GM19324 (cell line): Measurements from ENCODE around the gene ZBTB39.
A peak's percentile ranks its signal among the peaks of the same experiment; 100 is the strongest.
"Not testable (repeated sequence)": the region's sequence is repeated elsewhere in the genome, so short reads cannot be mapped to it uniquely, and the experiment has no call there.

Source experiments
- ATAC-seq: cut with Tn5 transposase; IDR thresholded peaks from one replicate; pipeline ENCODE4 v1.9.1; 2021; ENCODE audit warnings: mild to moderate bottlenecking, moderate library complexity; ENCODE audit not compliant: unreplicated experiment, low FRiP score

Gene ZBTB39

DNA sequence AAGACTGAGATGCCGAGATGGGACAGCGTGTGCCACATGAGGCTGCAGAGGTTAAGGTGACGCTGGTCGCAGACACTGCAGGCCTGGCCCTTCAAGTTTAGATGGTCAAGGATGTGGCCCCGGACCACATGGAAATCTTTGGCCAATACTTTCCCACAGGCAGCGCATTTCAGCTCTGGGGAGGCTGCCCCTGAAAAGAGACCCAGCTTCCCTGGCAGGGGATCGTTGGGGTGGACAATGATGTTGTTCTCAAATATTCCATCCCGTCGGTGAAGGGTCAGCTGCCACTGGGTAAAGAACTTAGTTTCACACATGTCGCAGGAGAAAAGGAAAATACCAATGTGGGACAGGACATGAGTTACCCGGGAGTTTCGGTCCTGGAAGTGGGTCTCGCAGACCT is 3.0 kb downstream of the ZBTB39 start:
- no peak for ATAC-seq

DNA sequence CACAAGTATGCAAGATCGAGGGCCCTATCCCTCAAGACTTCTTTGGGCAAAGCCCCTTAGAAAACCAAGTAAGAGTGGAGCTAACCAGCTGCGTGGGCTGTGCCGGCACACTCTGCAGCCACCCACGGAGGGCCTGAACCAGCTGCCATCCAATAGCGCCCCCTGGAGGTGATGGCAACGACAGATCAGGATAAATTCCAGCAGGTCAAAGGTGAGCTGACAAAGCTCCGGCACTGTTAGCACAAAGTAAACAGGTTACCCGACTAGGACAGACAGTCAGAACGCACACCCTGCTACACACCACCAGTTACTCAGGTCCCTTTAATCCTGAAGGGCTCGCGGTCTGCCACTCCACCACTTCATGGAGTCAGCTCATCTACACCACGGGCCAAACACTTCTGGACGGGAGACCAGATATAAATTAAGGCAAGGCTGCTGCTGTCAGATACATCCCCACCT is 4.9 kb downstream of the ZBTB39 start:
- ATAC-seq: no peak

DNA sequence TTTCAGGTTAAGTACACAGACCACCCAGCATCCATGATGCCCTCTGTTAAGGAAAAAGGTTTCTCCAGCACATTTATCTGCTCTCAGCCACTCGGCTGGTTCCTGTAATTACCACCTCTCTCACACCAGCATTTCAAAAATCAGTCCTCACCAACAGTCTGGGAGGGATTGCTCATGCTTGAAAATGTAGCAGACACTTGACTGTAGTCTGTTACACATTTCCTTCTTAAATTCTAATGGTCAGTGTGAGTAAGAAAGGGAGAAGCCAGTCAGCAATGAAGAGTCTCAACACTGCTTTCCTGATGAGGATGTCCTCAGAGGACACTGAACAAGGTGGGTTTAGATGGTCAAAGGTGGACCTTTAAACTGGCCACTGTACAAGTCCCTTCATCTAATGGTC is 6.0 kb downstream of the ZBTB39 start:
- no peak for ATAC-seq

DNA sequence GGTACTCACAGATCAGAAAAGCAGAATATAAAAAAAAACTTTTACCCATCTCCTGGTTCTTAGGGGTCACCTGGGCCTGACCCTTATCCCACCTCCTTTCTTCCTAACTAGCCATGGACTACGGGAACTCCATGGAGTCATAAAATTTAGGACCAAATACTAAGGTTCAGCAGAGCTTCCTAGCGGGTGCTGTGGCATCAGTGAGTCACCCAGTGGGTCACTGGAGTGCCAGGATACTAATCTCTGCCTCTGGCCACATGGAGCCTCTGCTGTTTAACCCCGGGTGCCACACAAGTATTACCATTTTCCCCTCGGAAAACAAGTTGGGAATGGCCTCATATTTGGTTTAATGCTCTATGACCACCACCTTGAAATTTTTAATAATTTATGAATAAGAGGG is 6.9 kb downstream of the ZBTB39 start:
- no peak for ATAC-seq

DNA sequence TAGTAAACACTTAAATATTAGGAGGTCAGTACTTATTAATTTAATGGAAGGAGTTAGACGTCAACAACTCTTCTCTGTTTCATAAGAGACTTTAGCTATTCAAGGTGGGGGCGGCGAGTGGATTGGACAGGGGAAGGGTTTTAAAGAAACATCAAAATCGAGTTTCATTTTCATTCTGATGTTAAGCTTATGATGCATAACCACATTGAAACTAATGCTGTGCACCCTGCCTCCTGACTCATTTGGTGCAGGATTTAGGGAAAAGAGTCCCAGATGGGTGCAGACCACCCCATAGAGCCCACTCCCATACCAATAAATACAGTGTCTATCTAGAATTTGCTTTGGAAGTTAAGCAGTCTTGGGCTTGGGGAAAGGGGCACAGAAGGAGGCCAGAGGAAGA is 7.4 kb downstream of the ZBTB39 start:
- no peak for ATAC-seq

DNA sequence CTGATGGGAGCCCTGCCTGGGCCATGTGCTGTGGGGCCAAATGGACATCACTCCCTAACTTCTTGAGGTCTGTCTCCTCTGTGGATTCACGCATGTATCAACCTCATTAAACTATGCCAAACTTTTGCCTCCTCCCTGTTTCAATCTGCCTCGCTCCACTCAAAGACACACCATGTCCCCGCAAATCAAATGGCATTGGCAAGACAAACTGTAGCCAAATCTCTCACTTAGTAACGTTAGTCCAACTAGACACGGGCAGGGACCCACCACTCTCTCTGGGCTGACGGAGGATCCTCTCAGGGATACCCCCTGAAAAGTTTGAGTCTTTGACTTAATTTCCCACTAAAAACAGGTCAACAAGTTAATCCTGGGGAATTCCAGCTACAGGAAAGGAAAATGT is 8.0 kb downstream of the ZBTB39 start:
- no peak for ATAC-seq

DNA sequence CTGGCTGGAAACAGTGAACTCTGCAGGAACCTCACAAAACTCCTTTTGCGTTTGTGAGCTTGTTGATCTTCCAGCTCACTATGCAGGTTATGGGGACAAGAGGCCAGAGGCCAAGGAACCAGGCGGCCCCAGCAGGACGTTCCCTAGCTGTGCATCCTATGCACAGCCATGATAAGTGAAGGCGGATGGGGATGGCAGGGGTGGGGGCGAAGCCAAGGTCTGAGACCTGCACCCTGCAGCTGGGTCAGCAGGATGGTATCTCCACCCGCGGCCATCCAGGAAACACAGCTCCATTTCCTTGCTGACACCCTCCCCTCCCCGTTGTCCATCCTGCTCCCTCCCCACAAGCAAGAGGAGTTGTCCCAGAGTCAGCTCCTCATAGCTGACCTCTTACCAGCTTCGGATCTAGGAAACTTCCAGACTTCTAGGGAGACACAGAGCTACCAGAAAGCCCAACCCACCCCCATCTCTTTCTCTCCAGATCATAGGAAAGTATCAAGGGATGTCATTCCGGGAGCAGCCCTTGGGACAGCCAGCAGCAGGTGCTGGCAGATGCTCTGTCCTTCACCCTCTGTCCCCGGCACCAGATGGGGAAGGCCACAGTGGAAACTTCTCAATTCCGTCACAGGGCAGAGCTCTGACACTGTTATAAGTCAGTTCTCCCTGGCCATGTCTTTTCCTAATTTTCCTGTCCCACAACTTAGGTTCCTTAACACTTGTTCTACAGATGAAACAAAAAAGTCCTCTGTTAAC is 9.4 kb downstream of the ZBTB39 start:
- ATAC-seq: no peak

DNA sequence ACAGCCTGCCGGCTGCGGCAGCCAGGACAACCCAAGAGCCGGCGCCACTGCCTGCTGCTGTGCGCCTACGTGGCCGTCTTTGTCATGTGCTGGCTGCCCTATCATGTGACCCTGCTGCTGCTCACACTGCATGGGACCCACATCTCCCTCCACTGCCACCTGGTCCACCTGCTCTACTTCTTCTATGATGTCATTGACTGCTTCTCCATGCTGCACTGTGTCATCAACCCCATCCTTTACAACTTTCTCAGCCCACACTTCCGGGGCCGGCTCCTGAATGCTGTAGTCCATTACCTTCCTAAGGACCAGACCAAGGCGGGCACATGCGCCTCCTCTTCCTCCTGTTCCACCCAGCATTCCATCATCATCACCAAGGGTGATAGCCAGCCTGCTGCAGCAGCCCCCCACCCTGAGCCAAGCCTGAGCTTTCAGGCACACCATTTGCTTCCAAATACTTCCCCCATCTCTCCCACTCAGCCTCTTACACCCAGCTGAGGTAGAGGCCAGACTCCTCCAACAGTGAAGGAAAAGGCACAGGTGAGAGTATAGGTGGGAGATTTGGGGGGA is 10.3 kb downstream of the ZBTB39 start:
- ATAC-seq: no peak

DNA sequence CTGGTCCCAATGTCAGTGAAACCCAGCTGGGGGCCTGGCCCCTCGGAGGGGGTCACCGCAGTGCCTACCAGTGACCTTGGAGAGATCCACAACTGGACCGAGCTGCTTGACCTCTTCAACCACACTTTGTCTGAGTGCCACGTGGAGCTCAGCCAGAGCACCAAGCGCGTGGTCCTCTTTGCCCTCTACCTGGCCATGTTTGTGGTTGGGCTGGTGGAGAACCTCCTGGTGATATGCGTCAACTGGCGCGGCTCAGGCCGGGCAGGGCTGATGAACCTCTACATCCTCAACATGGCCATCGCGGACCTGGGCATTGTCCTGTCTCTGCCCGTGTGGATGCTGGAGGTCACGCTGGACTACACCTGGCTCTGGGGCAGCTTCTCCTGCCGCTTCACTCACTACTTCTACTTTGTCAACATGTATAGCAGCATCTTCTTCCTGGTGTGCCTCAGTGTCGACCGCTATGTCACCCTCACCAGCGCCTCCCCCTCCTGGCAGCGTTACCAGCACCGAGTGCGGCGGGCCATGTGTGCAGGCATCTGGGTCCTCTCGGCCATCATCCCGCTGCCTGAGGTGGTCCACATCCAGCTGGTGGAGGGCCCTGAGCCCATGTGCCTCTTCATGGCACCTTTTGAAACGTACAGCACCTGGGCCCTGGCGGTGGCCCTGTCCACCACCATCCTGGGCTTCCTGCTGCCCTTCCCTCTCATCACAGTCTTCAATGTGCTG is 11.0 kb downstream of the ZBTB39 start:
- ATAC-seq: no peak

DNA sequence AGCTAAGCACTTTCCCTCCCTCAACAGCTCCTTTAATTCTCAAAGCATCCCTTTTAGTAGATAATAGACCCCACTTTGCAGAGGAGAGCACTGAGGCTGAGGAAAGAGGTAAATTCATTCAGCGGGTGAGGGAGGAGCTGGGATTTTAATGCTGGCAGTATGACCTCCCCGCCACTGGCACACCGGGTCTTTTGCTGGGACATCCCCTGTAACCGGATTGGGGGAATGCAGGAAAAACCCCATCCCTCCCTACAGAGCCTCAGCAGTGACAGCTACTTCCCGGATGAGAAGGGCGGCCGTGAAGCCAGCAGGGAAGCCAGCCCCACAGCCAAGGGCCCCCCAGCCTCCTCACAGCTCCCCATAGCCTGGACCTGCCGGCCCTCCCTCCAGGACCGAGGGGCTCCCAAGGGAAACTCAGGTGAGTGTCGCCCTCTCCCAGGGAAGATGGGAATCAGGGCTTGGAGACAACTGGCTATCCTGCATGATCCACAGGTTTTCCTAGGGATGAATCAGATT is 12.1 kb downstream of the ZBTB39 start:
- no peak for ATAC-seq

DNA sequence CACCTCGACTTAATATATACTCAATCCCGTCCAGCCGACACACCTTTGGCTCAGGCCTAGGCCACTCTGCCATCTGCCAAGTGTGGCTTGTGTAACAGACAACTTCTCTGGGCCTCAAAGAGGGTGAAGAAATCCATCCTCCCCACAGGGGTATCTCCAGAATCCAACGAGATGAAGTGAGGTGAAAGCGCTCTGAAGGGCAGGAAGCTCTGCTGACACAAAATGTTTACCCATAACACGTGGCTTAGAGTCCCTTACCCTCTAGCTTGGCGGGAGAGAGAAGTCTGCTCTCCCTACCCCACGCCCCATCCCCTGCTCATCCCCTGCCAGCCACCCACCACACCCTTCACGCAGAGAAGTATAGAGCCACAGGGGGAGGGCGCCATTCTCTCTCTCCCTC is 13.0 kb downstream of the ZBTB39 start:
- no peak for ATAC-seq

DNA sequence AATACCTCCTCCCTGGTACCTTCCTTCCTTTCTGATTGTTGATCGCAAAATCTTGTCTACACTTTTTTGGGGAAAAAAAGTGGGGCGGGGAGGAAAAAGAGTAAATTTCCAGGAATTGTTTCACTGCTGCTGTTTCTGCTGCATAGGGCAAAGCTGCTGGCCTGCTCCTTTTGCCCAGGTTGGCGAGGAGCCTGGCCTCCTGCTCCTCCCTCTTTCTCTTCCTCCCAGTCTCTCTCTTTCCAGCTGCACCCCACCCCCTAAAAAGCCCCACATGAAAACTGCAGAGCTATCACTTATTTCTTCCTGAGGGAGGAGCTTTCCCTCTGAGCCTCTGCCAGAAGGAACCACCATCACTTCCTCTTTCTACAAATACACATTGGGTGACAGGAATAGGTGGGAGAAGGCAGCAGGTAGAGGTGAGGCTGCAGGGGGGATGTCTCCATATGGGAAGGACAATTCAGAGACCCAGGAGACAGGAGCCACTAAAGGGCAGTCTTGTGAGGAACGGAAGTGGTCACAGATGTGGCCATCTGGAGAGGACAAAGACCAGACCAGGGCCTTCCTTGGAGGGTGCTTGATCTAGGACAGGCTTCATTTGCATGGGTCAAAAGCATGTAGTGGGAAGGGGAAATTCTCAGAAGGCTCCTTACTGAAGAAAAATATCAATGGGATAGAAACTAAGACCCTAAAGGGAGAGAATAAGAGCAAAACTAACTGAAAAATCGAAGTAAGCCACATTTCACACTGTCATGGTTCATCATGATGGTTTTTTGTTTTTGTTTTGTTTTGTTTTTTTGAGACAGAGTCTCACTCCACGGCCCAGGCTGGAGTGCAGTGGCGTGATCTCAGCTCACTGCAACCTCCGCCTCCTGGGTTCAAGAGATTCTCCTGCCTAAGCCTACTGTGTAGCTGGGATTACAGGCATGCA is 14.8 kb downstream of the ZBTB39 start:
- ATAC-seq: no peak

DNA sequence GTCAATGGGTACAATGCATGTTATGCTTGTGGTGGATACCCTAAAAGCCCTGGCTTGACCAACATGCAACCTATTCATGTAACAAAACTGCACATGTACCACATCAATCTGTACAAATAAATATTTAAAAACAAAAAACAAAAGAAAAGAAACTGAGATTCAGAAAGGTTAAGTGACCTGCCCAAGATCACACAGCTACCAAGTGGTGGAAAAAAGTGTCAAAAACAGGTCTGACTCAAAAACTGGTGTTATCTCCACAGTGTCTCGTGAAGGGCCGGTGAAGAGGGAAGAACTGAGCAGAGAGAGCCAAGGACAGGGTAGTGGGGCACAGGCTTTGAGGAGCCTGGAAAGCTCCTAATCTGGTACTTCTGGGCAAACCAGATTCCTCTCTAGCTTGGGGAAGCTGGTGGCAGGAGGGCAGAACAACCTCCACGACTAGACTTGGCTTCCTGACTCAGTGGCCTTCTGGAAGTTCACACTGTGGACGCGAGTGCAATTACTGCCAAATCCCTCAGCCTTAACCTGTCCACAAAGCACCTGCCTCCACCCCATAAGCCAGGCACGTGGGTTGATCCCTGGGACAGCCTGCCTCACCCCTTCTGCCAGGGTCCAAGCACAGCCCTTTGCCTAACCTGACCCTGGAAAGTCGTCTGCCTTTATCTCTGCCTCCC is 15.6 kb downstream of the ZBTB39 start:
- ATAC-seq: no peak

DNA sequence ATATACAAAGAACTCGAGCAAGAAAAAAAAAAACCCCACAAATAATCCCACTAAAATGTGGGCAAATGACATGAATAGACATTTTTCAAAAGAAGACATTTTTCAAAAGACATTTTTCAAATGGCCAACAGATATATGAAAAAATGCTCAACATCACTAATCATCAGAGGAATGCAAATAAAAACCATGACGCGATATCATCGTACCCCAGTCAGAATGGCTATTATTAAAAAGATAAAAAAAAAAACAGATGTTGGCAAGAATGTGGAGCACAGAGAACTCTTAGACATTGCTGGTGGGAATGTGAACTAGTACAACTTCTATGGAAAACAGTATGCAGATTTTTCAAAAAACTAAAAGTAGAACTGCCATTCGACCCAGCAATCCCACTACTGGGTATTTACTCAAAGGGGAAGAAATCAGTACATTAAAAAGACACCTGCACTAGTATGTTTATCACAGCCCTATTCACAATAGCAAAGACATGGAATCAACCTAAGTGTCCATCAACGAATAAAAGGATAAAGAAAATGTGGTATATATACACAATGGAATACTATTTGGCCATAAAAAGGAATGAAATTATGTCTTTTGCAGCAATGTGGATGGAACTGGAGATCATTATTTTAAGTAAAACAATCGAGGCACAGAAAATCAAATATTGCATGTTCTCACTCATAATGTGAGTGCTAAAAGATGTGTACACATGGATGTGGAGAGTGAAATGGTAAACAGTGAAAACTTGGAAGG is 16.3 kb downstream of the ZBTB39 start:
- ATAC-seq: no peak

DNA sequence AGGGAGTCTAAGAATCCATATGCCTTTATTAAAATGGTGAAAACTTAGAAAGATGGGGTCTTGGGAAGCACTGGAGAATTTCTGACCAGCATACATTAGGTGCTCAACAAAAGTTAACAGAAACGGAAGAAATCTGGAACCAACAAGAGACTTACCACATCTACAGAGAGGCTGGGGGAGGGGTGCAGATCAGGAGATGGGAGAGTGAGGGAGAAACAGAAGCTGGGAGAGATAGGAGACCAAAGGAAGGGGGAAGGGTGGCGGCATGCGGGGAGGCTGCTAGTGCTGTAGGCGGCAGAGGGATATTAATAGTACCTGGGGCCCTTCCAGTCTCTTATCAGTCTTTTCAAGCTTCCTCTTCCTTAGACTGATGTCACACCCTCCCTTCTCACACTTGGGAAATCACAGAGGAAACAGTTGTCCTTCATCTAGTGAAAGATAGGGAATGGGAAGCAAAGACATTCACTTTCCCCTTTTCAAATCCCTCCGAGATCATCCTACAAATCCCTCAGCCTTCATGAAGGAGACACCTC is 18.1 kb downstream of the ZBTB39 start:
- ATAC-seq: no peak

DNA sequence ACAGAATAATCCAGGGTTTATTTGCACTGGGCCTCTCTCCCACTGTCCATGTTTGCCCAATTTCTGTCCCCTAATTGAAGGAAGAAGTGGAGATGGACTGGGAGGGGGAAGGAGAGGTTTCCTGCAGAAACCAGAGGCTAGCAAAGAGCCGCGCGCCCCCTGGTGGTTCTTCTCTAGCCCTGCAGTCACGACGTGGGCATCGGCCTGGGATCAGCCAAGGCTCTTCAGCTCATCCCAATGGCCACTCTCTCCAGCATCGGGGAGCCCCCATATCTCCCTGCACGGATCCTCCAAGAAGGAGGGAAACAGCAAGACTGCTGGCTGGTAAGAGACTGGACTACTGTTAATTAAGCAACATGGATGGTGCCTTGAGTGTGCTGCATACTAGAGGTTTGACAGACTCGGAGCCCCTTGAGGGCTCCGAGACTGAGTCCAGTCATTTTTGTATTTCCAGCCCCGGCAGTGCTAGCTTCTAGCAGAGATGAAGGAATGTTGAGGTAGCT is 18.7 kb downstream of the ZBTB39 start:
- ATAC-seq: peak; percentile 71

DNA sequence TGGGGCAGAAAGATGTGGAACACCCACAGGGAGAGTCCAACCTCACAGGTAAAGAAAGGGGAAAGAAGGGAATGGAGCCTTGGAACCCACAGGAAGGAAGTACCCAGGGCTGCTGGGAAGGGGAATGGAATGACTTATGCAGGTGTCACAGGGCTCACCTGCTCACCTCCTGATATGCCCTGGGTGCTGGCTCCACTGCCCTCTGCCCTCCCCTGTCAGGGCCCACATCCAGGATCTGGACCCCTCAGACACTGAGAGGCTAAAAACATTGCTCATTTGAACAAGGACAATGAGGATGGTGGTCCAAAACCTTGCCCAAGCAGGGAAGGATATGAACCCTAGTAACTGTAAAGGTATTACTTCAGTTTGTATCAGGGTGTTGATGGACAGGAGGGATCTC is 19.3 kb downstream of the ZBTB39 start:
- ATAC-seq: no peak

DNA sequence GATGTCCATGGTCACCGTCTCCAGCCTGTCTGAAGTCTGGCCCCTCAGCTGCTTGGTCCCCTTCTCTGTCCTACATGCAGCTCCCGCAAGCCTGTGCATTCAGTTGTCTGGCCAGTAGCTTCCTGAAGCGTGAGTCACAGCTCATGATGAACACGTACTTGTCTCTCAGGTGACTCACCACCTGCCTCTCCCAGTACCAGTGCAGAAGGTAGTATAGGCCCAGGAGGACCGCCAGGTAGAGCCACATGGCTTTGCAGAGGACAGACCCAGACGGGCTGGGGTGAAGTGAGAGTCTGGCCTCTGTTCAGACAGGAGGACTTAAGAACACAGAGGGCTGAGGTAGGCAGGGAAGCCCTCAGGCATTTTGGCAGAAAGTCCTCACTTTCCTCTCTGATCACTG is 20.6 kb downstream of the ZBTB39 start:
- ATAC-seq: not testable (repeated sequence)

DNA sequence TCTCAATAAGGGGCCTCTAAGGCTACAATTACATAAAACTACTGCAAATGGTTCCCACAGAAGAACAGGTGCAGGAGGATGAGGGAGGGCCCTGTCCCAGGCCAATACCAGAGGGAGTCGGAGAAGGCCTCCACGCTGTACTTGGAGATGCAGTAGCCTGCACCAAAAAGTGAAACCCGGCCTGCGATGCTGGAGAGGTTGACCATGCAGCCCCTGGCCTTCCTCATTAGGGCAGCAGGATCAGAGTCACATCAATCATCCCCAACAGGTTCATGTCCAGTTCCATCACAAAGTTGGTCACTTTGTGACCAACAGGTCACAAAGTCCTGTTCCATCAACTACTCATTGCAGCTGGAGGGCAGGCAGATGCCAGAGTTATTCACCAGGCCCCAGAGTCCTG is 23.0 kb downstream of the ZBTB39 start:
- ATAC-seq: no peak
